ENCODE measurements around the gene TMEM89. TPM values are rescaled to one million over a fixed set of nuclear protein-coding genes. Genes with fewer than 3 reads are reported as not detected.

Gene TMEM89
- total RNA-seq, 2 experiments from 2014 or later, result 0.75 TPM; not detected in 1

- CTCF ChIA-PET, result interaction anchor here (1.0 kb wide), 1 partner anchor 45 kb away, joined by 3 read pairs; no protein-coding TSS in a partner anchor
- POLR2A ChIA-PET, result no interaction called here
- Mint-ChIP-seq H3K27me3 (no peaks in the 10 kb centered on the region), H3K27ac (no peak overlapping the region), H3K4me3 (no peak overlapping the region), H3K9me3 (no peaks in the 10 kb centered on the region), H3K36me3 (peaks cover 2% of the 10 kb centered on the region), H3K4me1 (ENCODE audit: low read depth) (peaks cover 5% of the 10 kb centered on the region)
- intact Hi-C loops (cut with micrococcal nuclease), result no loop called here
- DNase-seq, result no peak
Measured at GRCh38 chr3:48641396-48641795, 19.8 kb upstream of the TMEM89 start.

GRCh38 chr3:48639944-48640606 lies 18.5 kb upstream of the TMEM89 start:
- no peaks in the 10 kb centered on the region for H3K27me3 Mint-ChIP-seq
- intact Hi-C loops (cut with micrococcal nuclease), result no loop called here
- peaks cover 11% of the 10 kb centered on the region for H3K4me1 Mint-ChIP-seq (ENCODE audit: low read depth)
- no peak overlapping the region for H3K27ac Mint-ChIP-seq
- POLR2A ChIA-PET, result no interaction called here
- no peak overlapping the region for H3K4me3 Mint-ChIP-seq
- H3K36me3 Mint-ChIP-seq, result peaks cover 2% of the 10 kb centered on the region
- no peaks in the 10 kb centered on the region for H3K9me3 Mint-ChIP-seq
- CTCF ChIA-PET, result no interaction called here
- DNase-seq, result no peak

- Mint-ChIP-seq H3K27ac (no peak overlapping the region), H3K4me1 (ENCODE audit: low read depth) (peaks cover 18% of the 10 kb centered on the region)
- intact Hi-C loops (cut with micrococcal nuclease), result no loop called here
Measured at GRCh38 chr3:48637305-48637704, 15.7 kb upstream of the TMEM89 start.

GRCh38 chr3:48636149-48636655 lies 14.6 kb upstream of the TMEM89 start:
- intact Hi-C loops (cut with micrococcal nuclease), result no loop called here
- Mint-ChIP-seq H3K9me3 (no peaks in the 10 kb centered on the region), H3K27ac (no peak overlapping the region)

More at GRCh38 chr3:48637305-48637704, 15.7 kb upstream of the TMEM89 start:
- Mint-ChIP-seq H3K36me3 (peaks cover 6% of the 10 kb centered on the region), H3K4me3 (no peak overlapping the region), H3K9me3 (no peaks in the 10 kb centered on the region), H3K27me3 (no peaks in the 10 kb centered on the region)
- no peak for DNase-seq
- ChIA-PET CTCF (interaction anchor here (1.4 kb wide), 1 partner anchor 201 kb away, joined by 4 read pairs; no protein-coding TSS in a partner anchor), POLR2A (no interaction called here)

GRCh38 chr3:48635222-48636021 lies 13.9 kb upstream of the TMEM89 start, which contains the start of gene SLC26A6:
Gene SLC26A6 (minus strand): TSS chr3:48635461. CDS start chr3:48635393, 68 bp downstream.
- DNase-seq, result peak; percentile 97
- H3K4me1 Mint-ChIP-seq (ENCODE audit: low read depth), result peaks cover 18% of the 10 kb centered on the region
- H3K27me3 Mint-ChIP-seq, result no peaks in the 10 kb centered on the region
- POLR2A ChIA-PET, result interaction anchor here (0.8 to 2.3 kb wide), 12 partner anchors 10 to 335 kb away, joined by 3 to 11 read pairs (median 4); partner anchors contain the start of genes CELSR3, NME6, PFKFB4 and UQCRC1
- H3K9me3 Mint-ChIP-seq, result no peaks in the 10 kb centered on the region
- H3K36me3 Mint-ChIP-seq, result peaks cover 4% of the 10 kb centered on the region
- H3K4me3 Mint-ChIP-seq, result peak within 1 kb of the TSS; percentile 89
- CTCF ChIA-PET, result interaction anchor here (0.6 to 3.6 kb wide), 30 partner anchors 11 to 395 kb away, joined by 3 to 38 read pairs (median 4); partner anchors contain the start of genes CCDC51, CELSR3, NCKIPSD and PFKFB4
- intact Hi-C loops (cut with micrococcal nuclease), result loop anchor here (1.0 to 2.0 kb wide), 8 partner anchors 21 to 447 kb away; partner anchors contain the start of genes CDC25A and UQCRC1
- no peak within 1 kb of the TSS for H3K27ac Mint-ChIP-seq

More at GRCh38 chr3:48636149-48636655, 14.6 kb upstream of the TMEM89 start:
- peak overlapping the region; percentile 89 for H3K4me3 Mint-ChIP-seq
- ChIA-PET POLR2A (interaction anchor here (0.6 to 2.3 kb wide), 12 partner anchors 11 to 336 kb away, joined by 3 to 11 read pairs (median 4); partner anchors contain the start of genes CELSR3, NME6, PFKFB4 and UQCRC1), CTCF (interaction anchor here (0.6 to 3.6 kb wide), 23 partner anchors 12 to 336 kb away, joined by 3 to 38 read pairs (median 5); partner anchors contain the start of genes CCDC51, CELSR3, NCKIPSD and PFKFB4)
- peaks cover 18% of the 10 kb centered on the region for H3K4me1 Mint-ChIP-seq (ENCODE audit: low read depth)
- peaks cover 4% of the 10 kb centered on the region for H3K36me3 Mint-ChIP-seq
- no peak for DNase-seq
- H3K27me3 Mint-ChIP-seq, result no peaks in the 10 kb centered on the region

GRCh38 chr3:48634661-48635221 lies 13.2 kb upstream of the TMEM89 start:
- H3K4me3 Mint-ChIP-seq, result peak overlapping the region; percentile 89
- intact Hi-C loops (cut with micrococcal nuclease), result loop anchor here (1.0 to 2.0 kb wide), 8 partner anchors 20 to 446 kb away; partner anchors contain the start of genes CDC25A and UQCRC1
- H3K9me3 Mint-ChIP-seq, result no peaks in the 10 kb centered on the region
- ChIA-PET POLR2A (interaction anchor here (0.9 to 2.3 kb wide), 6 partner anchors 9 to 161 kb away, joined by 3 to 11 read pairs (median 6); partner anchors contain the start of genes CELSR3 and UQCRC1), CTCF (interaction anchor here (0.7 to 3.6 kb wide), 24 partner anchors 11 to 394 kb away, joined by 3 to 38 read pairs (median 6); partner anchors contain the start of genes CELSR3, NCKIPSD, PFKFB4 and TMEM89)
- no peaks in the 10 kb centered on the region for H3K27me3 Mint-ChIP-seq
- peak; percentile 64 for DNase-seq
- H3K4me1 Mint-ChIP-seq (ENCODE audit: low read depth), result peaks cover 18% of the 10 kb centered on the region
- peaks cover 7% of the 10 kb centered on the region for H3K36me3 Mint-ChIP-seq
- no peak overlapping the region for H3K27ac Mint-ChIP-seq

GRCh38 chr3:48633743-48634142 lies 12.2 kb upstream of the TMEM89 start:
- ChIA-PET CTCF (interaction anchor here (0.8 to 3.6 kb wide), 5 partner anchors 22 to 85 kb away, joined by 3 to 38 read pairs (median 29); partner anchors contain the start of genes NCKIPSD, PFKFB4 and UQCRC1), POLR2A (interaction anchor here (1.6 kb wide), 1 partner anchor 10 kb away, joined by 3 read pairs; no protein-coding TSS in a partner anchor)
- Mint-ChIP-seq H3K4me1 (ENCODE audit: low read depth) (peaks cover 18% of the 10 kb centered on the region), H3K9me3 (no peaks in the 10 kb centered on the region), H3K4me3 (no peak overlapping the region), H3K27me3 (no peaks in the 10 kb centered on the region), H3K36me3 (peaks cover 12% of the 10 kb centered on the region), H3K27ac (no peak overlapping the region)
- DNase-seq, result no peak
- intact Hi-C loops (cut with micrococcal nuclease), result loop anchor here (2.0 kb wide), 1 partner anchor 161 kb away; no protein-coding TSS in a partner anchor

GRCh38 chr3:48633256-48633655 lies 11.7 kb upstream of the TMEM89 start:
- no peak overlapping the region for H3K27ac Mint-ChIP-seq
- ChIA-PET POLR2A (interaction anchor here (1.6 kb wide), 1 partner anchor 10 kb away, joined by 3 read pairs; no protein-coding TSS in a partner anchor), CTCF (interaction anchor here (1.8 to 3.6 kb wide), 2 partner anchors 22 to 84 kb away, joined by 6 to 38 read pairs; partner anchors contain the start of gene UQCRC1)
- no peaks in the 10 kb centered on the region for H3K27me3 Mint-ChIP-seq
- peaks cover 13% of the 10 kb centered on the region for H3K36me3 Mint-ChIP-seq
- H3K4me1 Mint-ChIP-seq (ENCODE audit: low read depth), result peaks cover 18% of the 10 kb centered on the region
- no peak overlapping the region for H3K4me3 Mint-ChIP-seq
- no peak for DNase-seq
- no peaks in the 10 kb centered on the region for H3K9me3 Mint-ChIP-seq
- intact Hi-C loops (cut with micrococcal nuclease), result no loop called here

- H3K27ac Mint-ChIP-seq, result no peak overlapping the region
- H3K4me1 Mint-ChIP-seq (ENCODE audit: low read depth), result peaks cover 15% of the 10 kb centered on the region
- H3K4me3 Mint-ChIP-seq, result no peak overlapping the region
- no peaks in the 10 kb centered on the region for H3K9me3 Mint-ChIP-seq
- peaks cover 20% of the 10 kb centered on the region for H3K36me3 Mint-ChIP-seq
- ChIA-PET POLR2A (no interaction called here), CTCF (interaction anchor here (0.8 kb wide), 1 partner anchor 196 kb away, joined by 3 read pairs; no protein-coding TSS in a partner anchor)
- H3K27me3 Mint-ChIP-seq, result no peaks in the 10 kb centered on the region
- intact Hi-C loops (cut with micrococcal nuclease), result no loop called here
- no peak for DNase-seq
Measured at GRCh38 chr3:48631516-48632448, 10.2 kb upstream of the TMEM89 start.

GRCh38 chr3:48630833-48631232 lies 9.3 kb upstream of the TMEM89 start:
- Mint-ChIP-seq H3K4me1 (ENCODE audit: low read depth) (peaks cover 8% of the 10 kb centered on the region), H3K4me3 (no peak overlapping the region), H3K9me3 (no peaks in the 10 kb centered on the region), H3K36me3 (peaks cover 24% of the 10 kb centered on the region), H3K27me3 (no peaks in the 10 kb centered on the region), H3K27ac (no peak overlapping the region)
- no peak for DNase-seq
- intact Hi-C loops (cut with micrococcal nuclease), result no loop called here
- ChIA-PET POLR2A (no interaction called here), CTCF (interaction anchor here (0.8 kb wide), 1 partner anchor 195 kb away, joined by 3 read pairs; no protein-coding TSS in a partner anchor)
